Activated CD4-positive, alpha-beta T cell treated with anti-CD3 and anti-CD28 coated beads for 48 hours (primary cell): ENCODE results near the gene ZMYND8.
"Not testable (repeated sequence)": the region's sequence is repeated elsewhere in the genome, so short reads cannot be mapped to it uniquely, and the experiment has no call there.

Experiments
- DNase-seq: peaks from one replicate; pipeline ENCODE4 v3.0.0-alpha.2; 2020

The ZMYND8 gene

GRCh38 chr20:47356526-47357295 is at the start of gene ZMYND8:
TSS of gene ZMYND8 (minus strand) at chr20:47356699. CDS start at chr20:47356670, 29 bp downstream.
- DNase-seq, result peak; percentile 95

GRCh38 chr20:47405775-47406325 is 49.4 kb upstream of the ZMYND8 start:
- DNase-seq, result no peak

GRCh38 chr20:47400685-47401084 is 44.2 kb upstream of the ZMYND8 start:
- DNase-seq, result peak; percentile 41

GRCh38 chr20:47397652-47398301 is 41.3 kb upstream of the ZMYND8 start:
- no peak for DNase-seq

GRCh38 chr20:47396762-47397476 is 40.4 kb upstream of the ZMYND8 start:
- DNase-seq, result no peak

GRCh38 chr20:47393796-47394514 is 37.5 kb upstream of the ZMYND8 start:
- not testable (repeated sequence) for DNase-seq

- no peak for DNase-seq
Measured at GRCh38 chr20:47392721-47393073, 36.2 kb upstream of the ZMYND8 start.

- peak; percentile 41 for DNase-seq
Measured at GRCh38 chr20:47392015-47392720, 35.7 kb upstream of the ZMYND8 start.

GRCh38 chr20:47391276-47392010 is 34.9 kb upstream of the ZMYND8 start:
- no peak for DNase-seq

- no peak for DNase-seq
Measured at GRCh38 chr20:47389867-47390347, 33.4 kb upstream of the ZMYND8 start.

GRCh38 chr20:47385968-47386367 is 29.5 kb upstream of the ZMYND8 start:
- not testable (repeated sequence) for DNase-seq

GRCh38 chr20:47382746-47383415 is 26.4 kb upstream of the ZMYND8 start:
- DNase-seq, result no peak

- DNase-seq, result no peak
Measured at GRCh38 chr20:47380481-47380880, 24.0 kb upstream of the ZMYND8 start.

GRCh38 chr20:47379433-47380150 is 23.1 kb upstream of the ZMYND8 start:
- DNase-seq, result no peak

GRCh38 chr20:47377122-47377722 is 20.7 kb upstream of the ZMYND8 start:
- DNase-seq, result no peak

GRCh38 chr20:47376096-47376643 is 19.7 kb upstream of the ZMYND8 start:
- DNase-seq, result not testable (repeated sequence)

- not testable (repeated sequence) for DNase-seq
Measured at GRCh38 chr20:47374121-47374520, 17.6 kb upstream of the ZMYND8 start.

- DNase-seq, result no peak
Measured at GRCh38 chr20:47373206-47373733, 16.8 kb upstream of the ZMYND8 start.
